Astrocyte of the spinal cord (primary cell): ENCODE measurements around the gene P2RY14.
"Not testable (repeated sequence)": the region's sequence is repeated elsewhere in the genome, so short reads cannot be mapped to it uniquely, and the experiment has no call there.

ENCODE experiments used
- DNase-seq: peaks from one replicate; pipeline ENCODE4 v3.0.0; 2011; ENCODE audit warnings: low read depth, low spot score
- H3K4me3 ChIP-seq: 2 replicates; pipeline ENCODE4 v1.5.1; 2011; ENCODE audit warnings: low read depth, mild to moderate bottlenecking, low read length, moderate library complexity
- CTCF ChIP-seq: IDR thresholded peaks from 2 replicates; pipeline ENCODE4 v1.5.1; 2012; ENCODE audit warnings: low read depth, mild to moderate bottlenecking, low read length, inconsistent platforms
- in situ Hi-C: cut with HindIII; loops from 2 replicates; pipeline ENCODE4 v1.10.0; 2017; ENCODE audit warnings: low sequenced_read_pairs

The P2RY14 gene

GRCh38 chr3:151234825-151235224 is 43.5 kb downstream of the P2RY14 start:
- H3K4me3 ChIP-seq, result no peak overlapping the region
- DNase-seq, result no peak
- in situ Hi-C loops, result no loop called here
- TF ChIP-seq CTCF, result no peak

- in situ Hi-C loops, result no loop called here
- no peak overlapping the region for H3K4me3 ChIP-seq
- DNase-seq, result no peak
- no peak for TF ChIP-seq CTCF
Observed at GRCh38 chr3:151232991-151233390, 45.4 kb downstream of the P2RY14 start.

- in situ Hi-C loops, DNase-seq: not testable (repeated sequence)
Observed at GRCh38 chr3:151232403-151232802, 45.9 kb downstream of the P2RY14 start.

GRCh38 chr3:151230646-151231045 is 47.7 kb downstream of the P2RY14 start:
- H3K4me3 ChIP-seq, result no peak overlapping the region
- in situ Hi-C loops, result no loop called here
- TF ChIP-seq CTCF, result no peak
- DNase-seq, result no peak

More at GRCh38 chr3:151232403-151232802, 45.9 kb downstream of the P2RY14 start:
- H3K4me3 ChIP-seq, result not testable (repeated sequence)

- in situ Hi-C loops, result no loop called here
- no peak overlapping the region for H3K4me3 ChIP-seq
- TF ChIP-seq CTCF, result no peak
- DNase-seq, result peak; percentile 75
Observed at GRCh38 chr3:151228666-151229040, 49.7 kb downstream of the P2RY14 start.

GRCh38 chr3:151227807-151228665 is 50.3 kb downstream of the P2RY14 start:
- H3K4me3 ChIP-seq, result no peak overlapping the region
- peak; percentile 87 for DNase-seq
- TF ChIP-seq CTCF, result peak; percentile 89
- in situ Hi-C loops, result no loop called here

GRCh38 chr3:151227266-151227806 is 51.0 kb downstream of the P2RY14 start:
- no peak overlapping the region for H3K4me3 ChIP-seq
- TF ChIP-seq CTCF, result no peak
- in situ Hi-C loops, result no loop called here
- DNase-seq, result no peak
